Dermis microvascular lymphatic vessel endothelial cell (primary cell): ENCODE data around the gene GMNC. TPM values are rescaled to one million over a fixed set of nuclear protein-coding genes. Genes with fewer than 3 reads are reported as not detected.
"Not testable (repeated sequence)": the region's sequence is repeated elsewhere in the genome, so short reads cannot be mapped to it uniquely, and the experiment has no call there.

Experiments
- DNase-seq, 2 donors: peaks; one replicate each; pipeline versions ENCODE4 v3.0.0 to v3.0.0-alpha.2; 2010; ENCODE audit warnings: low read depth in 2 of 2
- total RNA-seq: library from RNA; depleted of rRNA; stranded (reverse); fragments of >200 nt; gene quantifications from 2 replicates; pipeline ENCODE4 v1.2.1, GENCODE V29; 2014

Gene GMNC, protein sequence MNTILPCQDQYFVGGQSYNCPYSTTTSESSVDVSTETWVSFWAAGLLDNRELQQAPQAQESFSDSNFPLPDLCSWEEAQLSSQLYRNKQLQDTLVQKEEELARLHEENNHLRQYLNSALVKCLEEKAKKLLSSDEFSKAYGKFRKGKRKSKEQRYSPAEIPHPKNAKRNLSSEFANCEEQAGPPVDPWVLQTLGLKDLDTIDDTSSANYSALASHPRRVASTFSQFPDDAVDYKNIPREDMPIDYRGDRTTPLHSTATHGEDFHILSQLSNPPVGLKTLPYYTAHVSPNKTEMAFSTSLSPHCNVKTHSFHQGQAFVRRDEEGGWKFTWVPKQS
- not detected in 2 replicates for total RNA-seq

DNA sequence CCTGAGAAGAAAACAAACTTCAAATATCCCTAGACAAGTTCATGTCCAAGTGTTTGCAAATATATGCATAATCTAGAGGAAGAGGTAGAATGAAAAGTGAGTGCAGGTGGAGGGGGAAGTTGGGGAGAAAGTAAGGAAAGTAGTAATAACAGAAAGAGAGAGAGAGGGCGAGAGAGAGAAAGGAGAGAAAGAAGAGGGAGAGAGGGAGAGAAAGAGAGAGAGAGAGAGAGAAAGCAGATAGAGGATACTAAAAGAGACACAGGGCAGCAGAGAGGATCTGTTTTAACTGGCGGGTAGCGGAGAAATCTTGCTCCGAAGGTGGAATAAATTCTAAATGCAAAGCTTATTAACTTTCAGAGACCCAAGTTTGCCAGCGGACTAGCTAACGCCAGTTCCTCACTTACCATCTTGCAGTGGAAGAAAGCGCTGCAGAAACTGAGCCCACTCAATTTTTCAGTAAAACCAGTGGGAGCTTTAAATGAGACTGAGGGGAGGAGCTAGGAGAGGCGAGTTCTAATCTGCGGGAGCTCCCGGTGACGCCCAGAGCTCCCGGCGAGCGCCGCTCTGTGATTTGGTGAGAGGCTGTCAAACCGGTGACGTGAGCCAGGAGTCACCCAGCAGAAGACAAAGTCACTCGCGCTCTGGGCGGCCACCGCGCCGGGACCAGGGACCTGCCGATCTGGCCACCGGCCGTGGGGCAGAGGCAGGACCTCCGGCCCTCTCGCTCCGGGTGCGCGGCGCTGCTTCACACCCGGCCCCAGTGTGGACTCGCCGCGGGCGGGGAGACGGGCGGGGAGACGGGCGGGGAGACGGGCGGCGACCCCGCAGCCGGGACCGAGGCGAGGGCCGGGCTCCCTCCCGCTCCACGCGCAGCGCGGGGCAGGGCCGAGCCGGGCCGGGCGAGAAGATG is at the start of gene GMNC:
GMNC (minus strand) TSS at position 486 of the 910 bp plus-strand sequence; CDS start at position 407, 79 bp downstream.
- peak; percentile 61 to 80 for DNase-seq

DNA sequence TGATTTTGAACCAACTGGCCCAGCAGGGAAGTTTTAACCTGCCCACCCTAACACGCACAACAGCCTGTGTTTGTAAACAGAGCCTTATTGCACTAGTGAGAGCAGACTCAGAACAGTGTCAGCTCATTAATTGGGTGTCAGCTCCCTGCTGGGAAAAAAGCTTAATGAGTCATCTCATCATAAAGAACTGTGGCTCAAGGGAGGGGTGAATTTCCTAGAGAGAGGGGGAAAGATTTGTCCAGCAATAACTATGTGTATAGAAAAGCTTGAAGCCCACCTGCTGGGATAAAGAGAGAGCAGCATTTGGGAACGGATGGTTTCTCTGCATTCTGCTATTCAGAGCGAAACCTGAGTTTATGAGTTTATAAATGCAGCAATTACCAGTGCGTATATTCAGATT is 48.9 kb upstream of the GMNC start:
- DNase-seq, result no peak

DNA sequence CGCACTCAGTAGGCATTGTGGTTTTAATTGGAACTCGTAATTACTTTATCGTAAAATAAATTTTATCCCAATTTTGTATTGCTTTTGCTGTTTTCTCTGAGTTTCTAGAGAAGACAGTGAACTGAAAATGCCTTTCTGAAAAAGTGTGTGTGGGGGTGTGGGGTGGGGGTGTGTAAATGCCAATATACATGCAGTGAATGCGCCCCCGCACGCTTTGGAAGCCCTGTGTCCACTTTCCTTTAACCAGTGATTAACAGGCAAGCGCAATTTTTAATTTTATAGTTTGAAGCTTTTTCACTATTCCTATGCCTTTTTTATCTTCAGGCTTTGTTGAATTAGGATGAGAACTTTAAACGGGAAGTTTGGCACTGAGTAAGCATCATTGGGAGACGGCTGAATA is 47.4 kb upstream of the GMNC start:
- DNase-seq, result no peak

DNA sequence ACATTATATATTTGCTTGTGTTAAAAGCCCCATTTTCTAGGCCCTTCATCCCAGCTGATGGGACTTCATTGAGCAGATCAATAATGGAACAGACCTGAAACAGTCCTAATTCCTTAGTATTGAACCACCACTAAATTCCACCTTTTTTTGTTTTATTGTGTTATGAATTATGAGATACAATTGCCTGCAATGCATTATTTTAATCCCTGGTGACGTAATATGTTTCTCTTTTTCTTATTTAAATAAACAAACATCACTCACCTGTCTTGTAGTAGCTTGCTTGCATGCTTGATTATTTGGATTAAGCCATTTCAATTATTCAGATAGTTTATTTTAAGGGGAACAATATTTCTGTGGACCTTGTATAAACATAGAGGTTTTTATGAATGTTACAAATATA is 40.7 kb upstream of the GMNC start:
- DNase-seq, result no peak

DNA sequence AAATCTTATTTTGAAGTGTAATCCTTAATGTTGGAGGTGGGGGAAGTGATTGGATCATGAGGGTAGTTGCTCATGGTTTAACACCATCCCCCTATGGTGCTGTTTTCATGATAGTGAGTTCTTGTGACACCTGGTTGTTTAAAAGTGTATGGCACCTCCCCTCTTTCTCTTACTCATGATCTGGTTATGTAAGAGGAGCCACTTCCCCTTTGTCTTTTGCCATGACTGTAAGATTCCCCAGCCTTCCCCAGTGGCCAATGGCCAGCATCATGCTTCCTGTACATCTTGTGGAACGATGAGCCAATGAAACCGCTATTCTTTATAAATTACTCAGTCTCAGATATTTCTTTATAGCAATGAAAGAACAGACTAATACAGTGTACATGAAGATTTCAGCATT is 39.8 kb upstream of the GMNC start:
- no peak for DNase-seq

DNA sequence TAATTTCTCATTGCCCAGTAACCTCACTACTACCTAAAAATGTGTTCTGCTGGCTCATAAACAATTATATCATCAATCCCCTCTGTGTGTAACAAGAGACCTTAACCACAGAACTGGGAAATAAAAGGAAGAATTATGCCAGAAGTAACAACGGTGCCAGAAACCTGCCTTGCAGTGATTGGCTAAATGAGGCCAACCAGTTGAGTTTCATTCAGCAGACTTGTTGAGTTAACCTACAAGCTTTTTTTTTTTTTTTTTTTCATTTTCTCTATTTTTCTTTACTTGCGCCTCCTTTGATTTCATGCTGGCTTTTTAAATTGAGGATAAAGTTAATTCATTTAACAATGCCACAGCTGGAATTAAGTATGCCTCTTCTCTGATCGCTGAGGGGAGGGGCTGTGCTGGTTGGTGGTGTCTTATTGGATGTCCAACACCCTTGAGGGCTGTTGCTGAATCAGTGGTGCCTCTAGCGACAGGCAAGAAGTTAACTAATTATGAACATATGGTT is 30.0 kb upstream of the GMNC start:
- DNase-seq, result no peak

DNA sequence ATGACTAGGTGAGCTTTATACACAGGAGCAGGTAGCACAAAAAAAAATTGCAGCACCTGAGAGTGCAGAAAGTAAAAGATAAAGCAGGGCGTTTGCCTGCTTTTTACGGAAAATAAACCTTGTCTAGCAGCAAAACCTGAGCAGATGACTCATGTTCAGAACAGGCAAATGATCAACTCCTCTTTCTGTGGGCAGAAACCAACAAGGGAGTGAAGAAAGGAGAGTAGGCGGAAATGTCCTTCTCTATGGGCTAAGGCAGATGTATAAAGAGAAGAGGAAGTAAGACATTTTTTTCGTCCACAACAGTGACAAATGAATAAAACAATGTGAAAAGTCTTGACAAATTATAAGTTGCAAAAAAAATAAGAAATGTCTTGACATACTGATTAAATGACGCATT is 24.5 kb upstream of the GMNC start:
- DNase-seq, result no peak

DNA sequence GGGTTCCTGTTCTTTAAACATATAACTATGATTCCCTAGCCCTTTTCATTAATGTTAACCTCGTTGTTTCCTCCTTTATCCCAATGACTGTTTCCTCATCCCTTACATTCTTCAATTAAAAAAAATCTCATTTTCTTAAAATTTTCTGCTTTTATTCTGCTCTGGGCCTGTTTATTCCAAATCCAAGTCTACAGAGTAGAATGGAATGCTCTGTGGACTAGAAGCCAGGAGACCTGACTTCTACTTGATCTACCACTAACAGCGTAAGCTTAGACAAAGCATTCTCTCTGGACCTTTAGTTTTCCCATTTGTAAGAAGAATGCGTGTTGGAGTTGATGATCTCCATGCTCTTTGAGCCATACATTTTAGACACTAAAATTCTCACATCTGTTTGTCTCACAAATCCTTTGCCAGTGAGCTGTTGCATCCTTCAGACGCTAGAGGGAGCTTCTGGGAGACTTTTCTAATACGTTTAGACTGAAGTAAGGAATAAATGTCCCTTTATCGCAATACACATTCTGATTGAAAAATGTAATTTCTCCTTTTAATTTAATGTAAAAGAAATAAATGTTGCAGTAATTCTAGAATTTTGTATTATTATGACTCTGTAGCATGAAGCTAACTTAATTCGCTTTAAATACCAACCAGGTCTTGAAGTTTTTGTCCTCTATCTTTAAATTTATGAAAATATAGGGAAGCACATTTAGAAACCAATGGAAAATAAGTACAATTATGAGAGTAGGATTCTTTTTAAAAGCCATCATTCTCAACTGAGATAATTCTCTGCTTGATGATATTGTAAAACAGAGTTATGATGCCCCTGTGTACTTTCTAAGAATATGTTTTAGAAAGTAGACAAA is 21.7 kb upstream of the GMNC start:
- peak; percentile 15 to 51 for DNase-seq

DNA sequence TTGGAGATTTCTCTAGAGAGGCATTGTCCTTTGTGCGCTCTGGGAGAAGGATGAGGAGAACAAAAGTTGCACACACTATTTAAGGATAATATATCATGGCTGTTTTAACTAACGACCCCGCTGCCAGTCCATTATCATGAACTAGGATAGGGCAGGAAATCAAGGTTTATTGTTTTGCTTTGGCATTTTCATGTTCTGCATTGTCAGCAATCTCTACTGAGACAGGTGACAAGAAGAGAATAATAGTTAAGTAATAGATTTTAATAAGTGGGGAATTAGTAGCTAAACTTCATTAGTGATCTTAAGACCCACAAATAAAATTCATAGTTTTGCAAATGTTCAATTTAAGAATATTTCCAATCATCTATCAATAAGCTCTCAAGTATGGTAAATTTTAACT is 20.6 kb upstream of the GMNC start:
- no peak for DNase-seq

DNA sequence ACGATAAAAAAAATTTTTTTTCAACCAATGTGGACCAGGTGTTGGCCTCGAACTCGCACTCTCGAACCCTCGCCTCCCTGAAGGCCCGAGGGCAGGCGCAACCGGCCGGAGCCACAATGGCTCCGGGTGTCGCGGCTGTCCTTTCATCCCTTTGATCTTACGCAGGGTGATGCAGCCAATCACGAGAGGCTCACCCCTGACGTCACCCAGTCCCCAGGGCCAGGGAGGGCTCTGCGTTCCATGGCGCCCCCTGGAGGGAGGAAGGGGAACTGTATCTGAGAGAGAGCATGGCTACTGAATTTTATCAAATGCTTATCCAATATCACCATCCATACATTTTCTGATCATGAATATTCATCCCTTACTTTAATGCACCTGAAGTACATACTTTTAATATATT is 15.4 kb upstream of the GMNC start:
- DNase-seq, result no peak

DNA sequence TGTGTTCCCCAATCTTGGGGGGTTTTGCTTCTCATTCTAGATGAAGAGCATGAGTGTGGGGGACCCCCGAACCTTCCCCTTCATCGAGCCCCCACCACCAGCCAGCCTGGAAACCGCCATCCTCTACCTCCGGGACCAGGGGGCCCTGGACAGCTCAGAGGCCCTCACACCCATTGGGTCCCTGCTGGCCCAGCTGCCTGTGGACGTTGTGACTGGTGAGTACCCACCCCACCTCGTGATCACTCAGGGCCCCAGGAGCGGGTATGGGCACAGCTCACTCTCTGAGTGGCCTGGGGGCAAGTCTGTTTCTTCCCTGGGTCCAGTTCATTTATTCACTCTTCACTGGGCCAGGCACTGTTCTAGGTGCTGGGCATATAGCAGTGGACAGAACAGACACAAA is 13.9 kb upstream of the GMNC start:
- not testable (repeated sequence) for DNase-seq

DNA sequence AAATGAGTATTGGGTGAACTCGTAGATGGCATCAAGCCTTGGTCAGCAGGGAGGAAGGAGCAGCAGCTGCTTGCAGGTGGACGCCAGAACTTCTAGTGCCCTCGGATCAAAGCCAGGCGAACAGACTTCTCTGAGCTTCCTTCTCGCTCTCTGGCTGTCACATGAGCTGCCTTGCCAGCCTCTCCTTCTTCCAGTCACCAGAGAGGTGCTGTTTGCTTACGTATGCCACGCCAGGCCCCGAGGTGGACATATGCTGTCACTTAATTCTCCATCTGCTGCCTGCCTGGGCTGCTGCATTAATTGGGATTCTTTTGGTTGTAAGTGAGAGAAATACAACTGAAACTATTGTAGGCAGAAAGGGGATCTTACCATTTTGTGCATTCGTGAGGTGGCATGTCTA is 12.6 kb upstream of the GMNC start:
- not testable (repeated sequence) for DNase-seq

DNA sequence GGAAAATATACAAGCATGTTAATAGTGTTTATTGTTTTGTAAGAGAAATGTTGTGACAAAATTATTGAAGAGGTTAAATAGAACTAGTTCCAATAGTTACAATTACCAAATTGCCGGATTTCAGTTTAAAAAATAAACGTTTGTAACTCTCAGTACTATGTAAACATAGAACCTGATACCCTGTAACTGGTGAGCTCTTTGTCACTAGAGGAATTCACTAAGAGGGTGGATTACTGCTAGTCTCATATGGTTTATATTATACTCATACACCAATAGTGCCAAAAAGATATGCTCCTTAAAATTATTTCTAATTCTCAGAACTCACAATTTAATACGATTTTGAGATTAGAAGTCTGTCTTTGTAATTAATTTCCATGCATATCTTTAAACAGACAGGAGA is 7.6 kb upstream of the GMNC start:
- no peak for DNase-seq

DNA sequence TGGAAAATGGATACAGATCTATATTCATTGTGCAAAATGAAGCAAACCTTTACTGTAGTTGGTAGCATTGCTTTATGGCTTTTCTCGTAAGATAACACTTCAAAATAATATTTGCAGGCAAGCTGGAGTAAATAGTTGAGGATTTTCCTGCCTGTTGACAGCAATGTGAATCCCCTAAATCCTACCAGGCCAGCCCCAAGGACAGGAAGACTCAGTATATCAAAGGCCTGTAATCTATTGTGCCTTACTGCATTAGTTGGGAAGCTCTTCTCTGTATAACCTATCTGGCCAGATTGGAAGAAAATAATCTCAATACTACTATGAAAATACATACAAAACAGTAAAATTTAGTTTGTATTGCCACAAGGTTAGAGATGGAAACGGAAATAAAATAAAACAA is 4.6 kb upstream of the GMNC start:
- DNase-seq, result no peak

DNA sequence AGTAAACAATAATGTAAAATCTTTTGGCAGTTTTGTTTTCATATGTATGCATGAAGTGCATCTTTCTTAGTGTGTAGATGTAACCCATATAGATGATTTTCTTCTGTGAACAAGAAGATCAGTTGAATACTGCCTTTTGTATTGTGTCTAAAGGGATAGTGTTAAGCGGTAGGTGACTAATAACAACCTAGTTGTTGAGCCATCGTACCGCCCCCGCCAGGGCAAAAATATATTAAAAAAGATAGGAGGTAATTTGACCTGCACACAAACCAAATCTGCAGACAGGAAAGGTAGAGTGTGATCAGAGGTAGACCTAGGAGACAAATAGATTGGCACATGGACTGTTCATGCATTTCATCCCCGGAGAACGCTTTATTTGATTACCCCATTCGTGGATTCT is 3.3 kb upstream of the GMNC start:
- DNase-seq, result no peak

DNA sequence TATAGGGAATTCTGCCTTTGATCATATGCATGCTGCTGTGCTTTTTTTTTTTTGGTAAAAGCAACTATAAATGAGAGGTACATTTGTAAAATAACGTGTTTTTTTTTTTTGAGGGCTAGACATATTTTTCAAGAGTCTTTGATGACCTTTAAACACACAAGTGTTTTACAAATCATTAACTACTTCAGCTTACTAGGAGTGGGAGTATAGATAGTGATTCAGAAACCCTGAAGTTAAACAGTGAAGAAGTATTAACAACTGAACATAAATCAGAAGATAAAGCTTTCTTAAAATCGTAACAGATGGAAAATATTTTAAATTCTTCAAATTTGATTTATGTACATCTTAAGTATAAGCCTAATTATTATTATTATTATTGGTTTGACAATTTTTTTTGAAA is 2.9 kb upstream of the GMNC start:
- DNase-seq, result no peak

DNA sequence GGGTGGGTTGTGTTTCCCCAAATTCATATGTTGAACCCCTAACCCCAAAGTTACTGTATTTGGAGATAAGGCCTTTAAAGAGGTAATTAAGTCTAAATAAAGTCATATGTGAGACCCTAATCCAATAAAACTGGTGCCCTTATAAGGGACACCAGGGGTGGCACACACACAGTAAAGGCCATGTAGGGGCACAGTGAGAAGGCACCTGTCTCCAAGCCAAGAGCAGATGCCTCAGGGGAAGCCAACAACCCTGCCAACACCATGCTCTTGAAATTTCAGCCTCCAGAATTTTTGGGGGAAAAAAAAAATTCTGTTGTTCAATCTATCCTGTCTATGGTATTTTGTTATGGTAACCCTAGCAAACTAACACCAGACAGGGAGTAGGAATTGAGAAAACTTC is 1.5 kb upstream of the GMNC start:
- DNase-seq, result no peak

DNA sequence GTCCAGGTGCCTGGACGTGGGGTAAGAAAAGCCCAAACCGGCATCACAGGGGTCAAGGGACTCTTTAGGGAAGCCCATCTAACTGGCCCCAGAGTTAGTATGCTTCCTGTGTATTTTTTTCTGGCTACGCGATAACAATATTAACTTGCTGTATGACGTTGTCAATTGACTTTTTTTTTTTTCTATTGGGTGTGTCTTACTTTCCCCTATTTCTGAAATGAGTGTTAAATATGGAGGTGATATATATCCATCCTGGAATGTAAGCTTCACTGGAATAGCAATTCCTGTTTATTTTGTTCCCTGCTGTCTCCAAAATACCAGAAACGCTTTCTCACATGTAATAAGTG is 598 bp upstream of the GMNC start:
- DNase-seq, result no peak

DNA sequence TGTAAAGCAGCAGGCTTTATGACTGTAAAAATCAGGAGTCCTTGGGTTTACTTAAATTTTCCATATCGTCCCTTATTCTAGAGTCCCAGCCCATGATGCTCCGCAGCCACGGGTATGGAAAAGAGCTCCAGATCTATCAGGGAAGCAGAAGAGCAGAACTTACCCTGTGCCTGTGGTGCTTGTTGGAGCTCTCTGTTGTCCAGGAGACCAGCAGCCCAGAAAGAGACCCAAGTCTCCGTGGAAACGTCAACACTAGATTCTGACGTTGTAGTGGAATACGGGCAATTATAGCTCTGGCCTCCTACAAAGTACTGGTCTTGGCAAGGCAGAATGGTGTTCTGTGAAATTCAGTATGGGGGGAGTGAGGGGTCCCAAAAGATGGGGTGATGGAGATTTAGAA is 2.0 kb downstream of the GMNC start:
- no peak for DNase-seq

DNA sequence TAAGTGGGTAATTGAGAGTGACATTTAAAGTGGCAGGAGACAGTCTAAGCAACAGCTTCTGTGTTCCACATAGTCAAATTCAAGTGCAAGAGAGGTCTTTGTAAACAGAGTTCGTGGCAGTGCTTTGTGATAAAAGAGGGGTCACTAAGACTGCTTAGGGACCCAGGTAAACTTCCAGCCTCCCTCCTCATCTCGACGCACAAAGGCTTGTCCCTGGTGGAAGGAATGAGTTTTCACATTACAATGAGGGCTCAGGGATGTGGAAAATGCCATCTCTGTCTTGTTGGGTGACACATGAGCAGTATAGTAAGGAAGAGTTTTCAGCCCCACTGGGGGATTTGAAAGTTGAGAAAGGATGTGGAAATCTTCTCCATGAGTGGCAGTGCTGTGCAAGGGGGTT is 7.3 kb downstream of the GMNC start:
- DNase-seq, result no peak

DNA sequence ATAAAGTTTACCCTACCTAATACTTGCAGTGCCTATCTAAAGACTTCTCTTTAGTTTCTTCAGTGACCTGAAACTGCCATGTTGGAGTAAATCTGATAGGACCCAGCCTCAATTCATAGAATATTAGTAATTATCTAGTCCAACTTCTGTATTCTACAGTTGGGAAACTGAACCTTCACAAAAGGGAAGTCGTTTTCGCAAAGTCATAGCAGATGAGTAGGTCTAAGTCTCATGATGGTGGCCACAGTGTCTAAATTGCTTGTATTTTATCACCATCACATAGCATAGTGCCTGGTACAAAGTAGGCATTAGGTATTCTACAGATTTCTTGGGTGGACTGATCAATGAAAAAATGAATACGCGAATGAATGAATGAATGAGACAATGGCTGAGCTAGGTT is 8.4 kb downstream of the GMNC start:
- DNase-seq, result no peak

DNA sequence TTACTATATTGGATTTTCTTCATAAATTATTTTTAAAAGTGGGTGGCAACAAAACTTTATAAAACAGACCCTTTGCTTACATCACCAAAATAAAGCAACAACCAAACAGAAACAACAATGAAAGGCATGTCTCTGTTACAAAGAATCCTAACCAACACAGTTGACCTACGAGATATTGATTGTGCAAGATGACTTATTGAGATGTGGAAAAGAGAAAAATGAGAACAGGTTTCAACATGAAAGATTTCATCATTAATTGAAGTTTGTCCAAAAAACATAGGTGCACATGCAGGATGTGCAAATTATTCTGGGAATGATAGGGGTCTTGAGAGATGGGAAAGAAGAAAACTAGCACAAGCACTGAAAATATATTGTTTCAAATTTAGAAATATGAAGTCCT is 9.0 kb downstream of the GMNC start:
- no peak for DNase-seq
